Amniotic epithelial cell (primary cell): ENCODE data around the gene OR3A2.
"Not testable (repeated sequence)": the region's sequence is repeated elsewhere in the genome, so short reads cannot be mapped to it uniquely, and the experiment has no call there.

Experiments
- DNase-seq: peaks from one replicate; pipeline ENCODE4 v3.0.0-alpha.2; 2010; ENCODE audit warnings: low read depth

Gene OR3A2

GRCh38 chr17:3293548-3293947 is 92.6 kb downstream of the OR3A2 start:
- DNase-seq: not testable (repeated sequence)

- DNase-seq: no peak
Measured at GRCh38 chr17:3282901-3283300, 103.2 kb downstream of the OR3A2 start.

GRCh38 chr17:3276126-3276525 is 110.0 kb downstream of the OR3A2 start:
- DNase-seq: no peak

DNA sequence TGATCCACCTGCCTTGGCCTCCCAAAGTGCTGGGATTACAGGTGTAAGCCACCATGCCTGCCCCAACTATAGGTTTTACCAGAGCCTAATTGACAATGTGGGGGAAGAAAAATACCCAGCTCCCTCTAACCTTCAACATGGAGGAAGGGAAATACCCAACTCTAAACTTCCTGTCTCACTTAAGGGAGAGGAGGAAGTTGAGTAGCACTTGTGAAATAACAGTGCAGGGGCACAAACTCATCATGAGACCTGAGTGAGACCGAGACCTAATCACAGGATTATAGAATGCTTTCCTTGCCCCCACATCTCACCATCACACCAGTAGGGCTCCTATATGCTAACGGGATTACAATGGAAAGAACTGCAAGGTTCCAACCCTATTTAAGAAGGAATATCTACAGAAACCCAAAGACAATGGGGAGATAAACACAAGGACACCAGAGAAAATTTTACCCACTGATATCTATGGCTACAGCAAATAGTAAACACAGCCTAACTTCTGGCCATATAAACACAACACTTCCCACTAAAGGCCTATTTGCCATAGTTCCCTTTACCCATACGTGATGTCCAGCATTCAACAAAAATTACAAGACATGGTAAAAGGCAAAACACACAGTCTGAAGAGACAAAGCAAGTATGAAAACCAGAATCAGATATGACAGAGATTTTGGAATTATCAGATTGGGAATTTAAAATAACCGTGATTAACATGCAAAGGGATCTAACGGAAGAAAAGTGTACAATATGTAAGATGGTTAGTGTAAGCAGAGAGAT is 114.8 kb downstream of the OR3A2 start:
- no peak for DNase-seq

DNA sequence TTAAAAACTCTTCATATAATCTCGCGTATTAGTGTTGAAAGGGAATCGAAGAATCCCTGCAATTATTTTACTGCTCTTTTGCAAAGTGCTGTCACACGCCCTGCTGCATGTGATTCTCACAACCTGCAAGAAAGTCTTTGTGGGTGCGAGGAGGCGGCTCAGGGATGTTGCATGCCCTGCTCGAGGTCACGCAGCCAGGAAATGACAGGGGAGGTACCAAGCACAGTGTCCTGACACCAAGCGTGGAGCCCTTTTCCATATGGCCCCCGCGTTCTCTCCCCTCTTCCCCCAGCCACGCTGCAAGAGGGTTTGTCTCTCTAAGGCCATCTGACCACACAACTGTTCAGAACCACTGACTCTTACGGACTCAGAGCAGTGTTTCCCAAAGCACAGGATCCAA is 125.5 kb downstream of the OR3A2 start:
- DNase-seq: no peak

DNA sequence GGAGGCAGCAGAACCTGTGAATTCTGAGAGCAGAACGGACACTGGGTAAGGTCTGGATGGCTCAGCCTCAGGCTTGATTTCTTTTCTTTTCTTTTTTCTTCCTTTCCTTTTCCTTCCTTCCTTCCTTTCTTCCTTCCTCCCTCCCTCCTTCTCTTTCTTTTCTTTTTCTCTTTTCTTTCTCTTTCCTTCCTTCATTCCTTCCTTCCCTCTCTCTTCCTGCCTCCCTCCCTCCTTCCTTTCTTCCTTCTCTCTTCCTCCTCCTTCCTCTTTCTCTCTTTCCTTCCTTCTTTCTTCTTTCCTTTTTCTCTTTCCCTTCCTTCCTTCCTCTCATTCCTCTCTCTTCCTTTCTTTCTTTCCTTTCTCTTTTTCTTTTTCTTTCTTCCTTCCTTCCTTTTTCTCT is 125.9 kb downstream of the OR3A2 start:
- DNase-seq: no peak

GRCh38 chr17:3256575-3256974 is 129.5 kb downstream of the OR3A2 start:
- no peak for DNase-seq

DNA sequence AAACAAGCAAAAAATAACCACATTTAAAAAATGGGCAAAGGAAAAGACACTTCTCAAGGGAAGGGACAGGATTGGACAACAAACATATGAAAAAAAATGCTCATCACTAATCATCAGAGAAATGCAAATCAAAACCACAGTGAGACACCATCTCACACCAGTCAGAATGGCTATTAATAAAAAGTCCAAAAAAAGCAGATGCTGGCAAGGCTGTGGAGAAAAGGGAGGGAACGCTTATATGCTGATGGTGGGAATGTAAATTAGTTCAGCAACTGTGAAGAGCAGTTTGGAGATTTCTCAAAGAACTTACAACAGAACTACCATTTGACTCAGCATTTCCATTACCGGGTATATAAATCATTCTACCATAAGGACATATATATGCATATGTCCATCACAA is 137.1 kb downstream of the OR3A2 start:
- not testable (repeated sequence) for DNase-seq

DNA sequence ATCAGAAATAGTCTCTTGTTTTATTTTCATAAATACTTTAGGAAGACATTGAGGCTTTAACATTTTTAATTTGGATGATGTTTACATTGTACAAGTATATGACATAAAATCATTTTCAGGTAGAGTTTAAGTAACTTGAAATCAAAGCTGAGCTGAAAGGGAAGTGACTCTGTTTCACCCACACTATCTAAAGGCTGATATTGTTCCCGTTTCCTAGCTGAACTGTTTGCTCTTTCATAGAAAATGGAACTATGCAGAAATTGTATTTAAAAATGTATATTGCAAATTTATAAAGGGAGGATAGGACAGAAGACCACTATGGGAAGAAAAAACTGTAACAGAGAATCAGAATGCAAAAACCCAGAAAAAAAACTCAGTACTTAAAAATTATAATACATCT is 141.3 kb downstream of the OR3A2 start:
- not testable (repeated sequence) for DNase-seq

DNA sequence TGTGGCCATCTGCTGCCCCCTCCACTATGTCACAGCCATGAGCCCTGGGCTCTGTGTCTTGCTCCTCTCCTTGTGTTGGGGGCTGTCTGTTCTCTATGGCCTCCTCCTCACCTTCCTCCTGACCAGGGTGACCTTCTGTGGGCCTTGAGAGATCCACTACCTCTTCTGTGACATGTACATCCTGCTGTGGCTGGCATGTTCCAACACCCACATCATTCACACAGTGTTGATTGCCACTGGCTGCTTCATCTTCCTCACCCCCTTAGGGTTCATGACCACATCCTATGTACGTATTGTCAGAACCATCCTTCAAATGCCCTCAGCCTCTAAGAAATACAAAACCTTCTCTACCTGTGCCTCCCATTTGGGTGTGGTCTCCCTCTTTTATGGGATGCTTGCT is 145.1 kb downstream of the OR3A2 start:
- DNase-seq: not testable (repeated sequence)

DNA sequence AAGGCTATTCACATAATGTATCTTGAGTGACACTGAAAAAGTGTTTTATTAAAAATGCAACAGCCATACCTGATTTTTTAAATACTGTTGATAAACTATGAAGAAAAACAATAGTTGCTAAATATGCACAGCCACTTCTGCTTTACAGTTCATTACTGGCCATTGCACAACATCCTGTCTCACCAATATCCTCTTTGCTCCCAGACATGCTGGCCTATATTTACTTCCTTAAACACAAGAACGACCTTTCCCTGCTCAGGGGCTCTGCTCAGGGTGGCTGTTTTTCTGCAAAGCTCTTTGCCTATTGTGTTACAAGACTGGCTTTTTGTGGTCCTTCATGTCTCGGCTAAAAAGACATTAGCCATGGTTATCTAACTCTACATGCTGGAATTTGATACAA is 147.4 kb downstream of the OR3A2 start:
- DNase-seq: not testable (repeated sequence)

- DNase-seq: not testable (repeated sequence)
Measured at GRCh38 chr17:3232300-3232699, 153.8 kb downstream of the OR3A2 start.
